HG03521 (cell line): Measurements from ENCODE around the gene ATRNL1.

Source experiments
- ATAC-seq: cut with Tn5 transposase; IDR thresholded peaks from one replicate; pipeline ENCODE4 v1.9.1; 2021; ENCODE audit warnings: mild to moderate bottlenecking, moderate library complexity; ENCODE audit not compliant: unreplicated experiment

Gene ATRNL1

DNA sequence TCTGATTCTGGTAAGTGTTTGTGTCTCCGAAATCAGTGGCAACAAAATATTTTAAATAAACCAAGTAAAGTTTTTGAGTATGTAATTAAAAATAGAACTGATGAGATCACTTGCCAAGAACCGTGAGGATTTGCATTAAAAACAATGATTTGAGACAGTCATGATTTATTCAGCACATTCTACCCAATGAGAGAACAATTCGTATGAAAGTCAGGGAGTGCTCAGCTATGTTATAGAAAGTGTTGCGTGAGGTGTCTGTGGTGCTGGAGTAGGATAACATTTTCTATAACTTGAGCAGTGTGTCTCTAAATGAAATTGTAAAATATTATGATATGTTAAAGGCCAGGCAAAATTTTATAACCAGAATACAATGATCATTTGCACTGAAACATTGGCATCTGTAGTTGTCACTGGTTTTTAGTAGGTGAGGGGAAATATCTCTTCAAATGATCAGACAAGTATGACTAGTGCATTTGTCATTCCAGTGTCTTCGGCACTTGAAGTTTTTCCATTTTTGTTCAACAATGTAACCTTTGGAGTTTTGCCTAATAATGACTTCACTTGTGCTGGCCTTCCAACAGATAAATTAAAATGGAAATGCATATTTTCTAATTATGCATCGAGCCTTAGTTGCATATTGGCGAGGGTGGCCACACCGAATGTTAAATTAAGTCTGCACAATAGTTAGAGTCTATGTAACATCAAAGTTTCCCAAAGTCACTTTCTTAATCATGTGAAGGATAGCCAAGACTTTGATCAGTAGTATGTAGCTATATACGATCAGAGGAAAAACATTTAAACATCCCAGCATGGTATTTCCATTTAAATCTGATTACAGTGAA lies 844.0 kb downstream of the ATRNL1 start:
- no peak for ATAC-seq

DNA sequence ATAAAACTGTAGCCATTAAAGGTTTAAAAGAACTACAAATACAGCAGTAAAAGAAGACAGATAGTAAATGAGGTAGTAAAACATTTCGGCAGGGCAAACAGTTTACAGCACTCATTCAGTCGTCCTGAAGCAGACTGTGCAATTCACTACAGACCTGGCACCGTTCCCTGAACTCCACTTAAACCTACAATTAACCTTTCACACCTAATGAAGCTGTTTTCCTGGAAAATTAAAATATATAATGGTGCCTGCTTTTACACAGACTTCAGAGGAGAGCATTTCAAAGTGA lies 844.5 kb downstream of the ATRNL1 start:
- ATAC-seq = no peak

DNA sequence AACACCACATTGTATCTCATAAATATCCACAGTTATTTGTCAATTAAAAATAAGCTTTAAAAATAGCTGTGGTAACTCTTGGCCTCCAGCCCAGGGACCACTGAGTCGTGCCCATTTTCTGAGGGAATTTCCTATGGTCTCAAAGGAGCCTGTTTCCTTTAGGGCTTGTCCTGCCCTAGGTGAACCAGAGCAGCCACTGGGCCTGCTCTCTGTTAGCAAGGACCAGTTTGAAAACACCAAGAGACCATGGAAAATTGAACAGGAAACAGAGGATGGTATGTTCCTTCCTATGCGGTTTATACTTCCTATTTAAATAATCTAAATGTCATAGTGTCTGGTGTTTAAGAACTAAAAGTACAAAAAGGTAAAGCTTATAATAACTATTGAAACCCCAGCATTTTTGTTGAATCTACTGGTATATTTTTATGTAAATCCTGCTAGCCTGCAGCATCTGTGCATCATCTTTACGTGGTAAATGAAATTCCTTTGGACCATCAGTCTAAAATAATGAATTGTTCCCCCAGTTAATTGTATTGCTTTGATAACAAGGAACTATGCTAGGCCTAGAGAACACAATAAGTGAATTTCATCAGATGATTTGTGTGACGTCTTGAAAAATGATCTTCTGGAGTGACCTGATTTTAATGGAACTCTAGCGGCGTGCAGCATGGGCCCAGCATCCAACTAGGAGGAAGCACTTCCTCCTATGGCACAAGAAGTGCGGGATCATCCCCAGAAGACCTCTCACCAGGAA lies 846.1 kb downstream of the ATRNL1 start:
- ATAC-seq = no peak

GRCh38 chr10:115941361-115941771 lies 848.2 kb downstream of the ATRNL1 start:
- no peak for ATAC-seq

DNA sequence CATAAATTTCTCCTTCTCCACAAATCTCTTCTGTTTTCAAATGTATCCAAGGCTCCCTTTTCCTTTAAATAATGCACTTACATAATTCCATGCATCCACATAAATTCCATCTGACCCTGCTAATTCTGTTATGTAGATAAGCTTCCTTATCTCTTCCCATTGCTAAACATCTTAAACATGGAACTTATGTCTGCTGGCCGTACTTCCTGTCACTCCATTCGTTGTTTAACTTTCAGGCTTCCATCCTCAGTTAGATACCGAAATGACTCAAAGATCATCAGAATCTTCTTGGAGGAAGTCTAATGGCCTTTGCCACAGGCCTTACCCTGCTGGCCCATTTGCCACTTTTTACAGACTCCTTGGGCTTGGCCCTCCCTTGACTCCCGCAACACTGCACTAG lies 848.9 kb downstream of the ATRNL1 start:
- ATAC-seq = no peak

- ATAC-seq = no peak
These were observed 851.4 kb downstream of the ATRNL1 start for GRCh38 chr10:115944538-115944937.

GRCh38 chr10:115945701-115946445 lies 852.7 kb downstream of the ATRNL1 start:
- no peak for ATAC-seq

DNA sequence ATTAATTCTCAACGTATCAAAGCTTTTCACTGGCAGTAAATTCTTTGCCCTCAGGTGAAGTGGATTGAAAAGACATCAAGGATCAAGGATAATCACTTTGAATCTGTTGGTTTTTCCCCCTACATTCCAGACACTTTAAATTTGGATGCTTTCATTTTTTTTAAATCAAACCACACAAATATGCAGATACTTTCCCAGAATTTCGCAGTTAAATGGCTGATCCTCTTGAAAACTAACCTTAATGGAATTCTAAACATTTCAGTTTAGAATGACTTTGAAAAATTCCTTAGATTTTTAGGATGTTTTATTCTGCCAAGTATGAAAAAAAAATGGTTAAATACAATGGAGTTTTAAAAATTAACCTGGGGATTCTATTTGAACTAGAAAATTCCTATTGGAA lies 853.9 kb downstream of the ATRNL1 start:
- ATAC-seq = no peak

GRCh38 chr10:115948465-115948864 lies 855.3 kb downstream of the ATRNL1 start:
- no peak for ATAC-seq

DNA sequence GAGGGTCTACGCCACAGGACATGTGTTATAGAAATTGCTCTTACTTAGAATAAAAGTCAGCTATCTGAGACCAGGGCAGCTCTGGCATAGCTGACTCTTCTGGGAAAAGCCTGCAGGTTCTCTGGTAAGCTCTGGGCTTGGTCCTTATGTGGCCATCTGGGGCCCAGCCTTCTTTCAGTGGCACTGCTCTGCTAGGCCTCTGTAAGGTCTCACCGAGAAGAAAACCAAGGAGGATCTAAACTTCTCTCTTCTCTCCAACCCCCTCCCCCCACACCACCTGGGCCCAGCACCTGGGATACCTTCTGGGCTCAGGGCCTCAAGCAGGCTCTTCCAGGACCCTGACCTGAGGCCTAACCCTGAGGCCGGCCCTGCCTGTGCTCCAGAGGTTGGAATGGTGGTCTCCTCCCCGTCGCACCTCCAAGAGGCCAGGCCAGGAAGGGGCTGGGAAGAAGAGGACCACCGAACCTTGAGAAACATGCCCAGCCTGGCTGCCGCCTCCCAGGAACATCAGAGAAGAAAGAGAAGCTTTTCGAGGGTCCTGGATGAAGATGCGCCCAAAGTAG lies 856.2 kb downstream of the ATRNL1 start:
- no peak for ATAC-seq

DNA sequence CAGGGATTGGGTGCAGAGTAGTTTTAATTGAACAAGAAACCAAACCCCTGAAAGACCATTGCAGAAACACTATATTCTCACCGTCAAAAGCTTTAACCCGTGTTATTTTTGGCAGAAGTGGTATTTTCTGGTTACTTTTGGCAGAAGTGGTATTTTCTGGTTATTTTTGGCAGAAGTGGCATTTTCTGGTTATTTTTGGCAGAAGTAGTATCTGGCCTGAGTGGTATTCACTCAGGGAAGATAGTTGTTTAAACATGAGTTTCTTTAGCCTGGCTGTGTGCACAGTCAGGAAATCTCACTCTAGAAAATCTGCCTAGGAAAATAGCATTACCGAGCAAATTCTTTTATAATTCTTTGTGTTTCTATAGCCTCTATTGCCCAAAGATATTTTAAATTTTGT lies 857.2 kb downstream of the ATRNL1 start:
- no peak for ATAC-seq

DNA sequence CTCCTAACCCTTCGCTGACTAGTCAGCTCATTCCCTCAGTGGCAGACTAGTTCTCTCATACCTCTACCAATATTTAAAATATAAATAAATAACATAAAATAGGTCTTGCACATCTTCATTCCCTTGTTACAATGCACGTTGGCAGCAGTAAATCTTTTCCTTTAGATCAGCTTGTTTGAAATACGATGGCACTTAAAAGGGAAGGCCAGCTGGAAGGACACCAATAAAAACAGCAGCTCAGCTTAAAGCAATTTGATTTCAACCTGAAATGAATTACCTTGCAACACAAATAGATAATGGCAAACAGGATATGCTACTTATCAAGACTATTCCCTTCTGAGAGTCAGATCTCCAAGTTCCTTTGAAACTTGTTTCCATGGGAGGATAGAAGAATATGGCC lies 858.1 kb downstream of the ATRNL1 start:
- no peak for ATAC-seq

DNA sequence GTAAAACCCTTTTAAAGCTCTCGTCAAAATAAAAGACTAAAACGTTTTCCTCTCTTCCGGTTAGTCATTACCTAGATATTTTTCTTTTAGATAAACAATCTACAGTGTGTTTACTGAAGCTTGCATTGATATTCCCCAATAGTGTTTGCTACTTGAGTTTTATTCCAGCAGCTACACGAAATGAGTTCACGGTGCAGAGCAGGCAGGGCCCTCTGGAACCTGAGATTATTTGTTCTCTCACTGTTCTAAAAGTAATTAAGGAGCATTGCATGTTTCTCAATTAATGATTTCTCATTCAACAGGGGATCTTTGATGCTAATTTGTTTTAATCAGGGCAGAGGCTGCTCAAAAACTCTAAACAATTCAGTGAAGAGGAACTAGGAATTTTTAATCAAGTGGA lies 860.1 kb downstream of the ATRNL1 start:
- ATAC-seq = no peak

DNA sequence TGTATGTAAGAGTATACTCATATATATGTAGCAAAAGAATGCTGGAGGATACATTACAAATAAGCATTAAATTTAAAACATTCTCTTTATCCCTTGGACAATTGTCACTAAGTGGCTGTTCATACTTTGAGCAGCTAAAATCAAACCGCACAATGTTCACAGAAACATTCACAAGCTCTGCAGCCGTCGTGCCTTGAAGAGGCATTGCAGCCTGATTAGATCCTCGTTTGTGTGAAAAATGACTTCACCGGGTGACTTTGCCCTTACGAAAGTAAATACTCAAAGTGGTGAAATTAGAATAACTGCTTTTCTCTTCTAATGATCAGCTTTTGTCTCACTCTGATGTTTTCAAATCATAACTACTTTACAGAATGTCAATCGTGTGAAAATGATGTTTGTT lies 860.8 kb downstream of the ATRNL1 start:
- no peak for ATAC-seq

DNA sequence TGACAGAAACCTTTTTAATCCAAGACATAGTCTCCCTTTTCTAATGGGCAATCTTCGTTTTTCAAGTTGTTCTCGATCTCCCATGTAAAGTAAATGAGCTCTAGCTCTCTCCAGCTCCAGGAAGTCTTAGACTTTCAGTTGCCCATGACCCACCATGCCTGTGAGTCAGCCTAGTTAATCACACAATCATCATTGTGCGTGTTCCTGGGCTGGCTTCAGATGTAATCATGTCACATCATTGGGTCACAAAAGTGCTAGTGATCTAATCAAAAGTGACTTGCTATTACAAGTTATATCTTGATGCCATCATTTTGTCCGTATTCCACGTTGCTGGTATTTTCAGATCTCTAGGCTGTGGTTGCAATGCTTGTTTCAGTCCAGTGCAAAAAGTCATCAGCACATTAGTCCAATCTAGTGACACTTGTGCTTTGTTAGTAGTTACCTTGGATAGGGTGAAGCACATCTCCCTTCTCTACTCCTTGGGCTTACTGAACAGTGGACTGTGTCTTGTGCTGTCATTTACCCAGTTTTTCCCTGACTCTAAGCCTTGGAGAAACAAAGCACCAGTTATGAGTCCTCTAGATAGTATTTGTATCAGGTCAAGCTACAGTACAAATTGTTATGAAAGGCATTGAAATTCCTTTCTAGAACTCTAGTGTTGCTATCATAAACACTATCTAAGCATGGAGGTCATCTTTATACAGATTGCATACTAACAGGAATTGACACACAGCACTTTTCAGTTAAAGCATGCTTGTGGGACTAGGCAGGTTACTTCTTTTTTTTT lies 863.3 kb downstream of the ATRNL1 start:
- no peak for ATAC-seq

DNA sequence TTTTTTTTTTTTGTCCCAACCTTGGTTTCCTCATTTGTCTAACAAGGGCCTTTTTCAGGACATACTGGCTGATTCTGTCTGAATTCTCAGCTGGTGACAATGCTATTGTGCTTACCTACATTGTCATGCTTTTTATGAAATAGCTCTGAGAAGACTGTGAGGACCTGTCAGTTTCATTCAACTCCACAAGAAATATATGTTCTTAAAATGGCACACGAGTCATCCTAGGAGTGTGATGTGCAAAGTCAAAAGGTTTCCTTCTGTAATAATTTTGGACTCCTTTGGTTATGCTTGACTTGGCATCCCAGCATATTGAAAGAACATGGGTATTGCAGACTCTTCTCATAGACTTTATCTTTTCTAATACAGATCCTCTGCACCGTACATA lies 863.8 kb downstream of the ATRNL1 start:
- ATAC-seq = no peak

- ATAC-seq = no peak
These were observed 864.7 kb downstream of the ATRNL1 start for GRCh38 chr10:115957786-115958442.

- no peak for ATAC-seq
These were observed 870.7 kb downstream of the ATRNL1 start for GRCh38 chr10:115963848-115964247.

- no peak for ATAC-seq
These were observed 871.7 kb downstream of the ATRNL1 start for GRCh38 chr10:115964827-115965226.

GRCh38 chr10:115965376-115965775 lies 872.2 kb downstream of the ATRNL1 start:
- ATAC-seq = no peak
